ENCODE measurements around the gene PMS2.
"Not testable (repeated sequence)": the region's sequence is repeated elsewhere in the genome, so short reads cannot be mapped to it uniquely, and the experiment has no call there.

The PMS2 gene

DNA sequence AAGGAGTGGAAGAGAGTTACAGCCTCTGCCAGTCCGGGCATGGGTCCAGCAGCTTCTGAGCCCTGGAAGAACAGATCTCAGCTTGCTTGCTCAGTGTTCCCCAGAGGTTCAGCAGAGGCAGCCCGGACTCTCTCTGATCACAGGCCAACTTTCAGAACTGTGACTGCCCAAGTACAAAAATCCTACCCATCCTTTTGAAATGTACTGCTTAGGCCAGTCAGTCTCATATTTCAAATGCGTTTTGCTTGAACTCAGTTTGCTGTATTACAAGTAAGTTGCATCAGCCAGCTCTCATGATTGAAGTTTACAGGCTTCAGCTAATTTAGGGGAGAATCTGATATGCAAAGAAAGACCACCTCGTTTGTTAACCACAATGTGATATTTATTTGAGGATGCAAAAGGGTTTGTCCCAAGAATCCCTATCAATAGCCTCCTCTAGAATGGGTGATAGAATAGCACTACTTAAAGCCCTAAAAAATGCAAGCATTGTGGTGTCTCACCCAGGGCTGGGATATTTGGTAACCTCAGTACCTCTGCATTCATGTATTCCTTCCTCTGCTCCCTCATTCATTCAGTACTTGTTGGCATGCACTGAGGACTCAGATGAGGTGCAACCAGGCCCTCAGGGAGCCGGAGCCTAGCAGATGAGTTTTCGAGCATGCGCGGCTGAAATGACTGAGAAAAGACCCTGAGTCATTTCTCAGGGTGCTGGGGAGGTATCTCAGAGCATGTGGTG lies 7.2 kb upstream of the PMS2 start:
- DNase-seq: no peak

GRCh38 chr7:6012355-6013104 lies 3.7 kb upstream of the PMS2 start:
- DNase-seq: no peak

DNA sequence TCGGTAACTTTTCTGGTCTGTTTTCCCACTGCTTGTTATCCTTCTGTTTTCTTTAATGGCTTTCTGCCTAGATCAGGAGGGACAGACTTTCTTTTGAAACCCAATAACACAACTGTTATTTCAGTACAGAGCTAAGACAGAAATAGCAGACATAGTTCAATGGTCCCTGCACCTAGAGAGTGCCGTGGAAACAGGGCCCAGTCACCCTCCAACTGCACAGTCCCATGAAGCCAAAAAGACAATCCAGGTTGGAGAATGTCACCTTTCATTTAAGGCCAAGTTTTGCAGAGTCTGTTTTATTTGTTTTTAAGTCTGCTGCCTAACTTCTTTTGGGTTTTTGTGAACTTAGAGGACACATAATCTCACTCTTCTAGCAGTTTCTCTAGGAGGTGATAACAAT lies 2.7 kb upstream of the PMS2 start:
- no peak for DNase-seq

DNA sequence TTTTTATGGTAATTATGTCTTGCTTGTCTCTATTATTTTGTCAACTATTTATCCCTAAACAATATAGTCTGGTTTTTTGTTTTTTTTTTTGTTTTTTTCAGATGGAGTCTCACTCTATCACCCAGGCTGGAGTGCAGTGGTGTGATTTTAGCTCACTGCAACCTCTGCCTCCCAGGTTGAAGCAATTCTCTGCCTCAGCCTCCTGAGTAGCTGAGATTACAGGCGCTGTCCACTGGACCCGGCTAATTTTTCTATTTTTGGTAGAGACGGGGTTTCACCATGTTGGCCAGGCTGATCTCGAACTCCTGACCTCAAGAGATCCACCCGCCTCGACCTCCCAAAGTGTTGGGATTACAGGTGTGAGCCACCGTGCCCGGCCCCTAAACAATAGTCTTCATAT lies 1.5 kb upstream of the PMS2 start:
- DNase-seq: not testable (repeated sequence)

DNA sequence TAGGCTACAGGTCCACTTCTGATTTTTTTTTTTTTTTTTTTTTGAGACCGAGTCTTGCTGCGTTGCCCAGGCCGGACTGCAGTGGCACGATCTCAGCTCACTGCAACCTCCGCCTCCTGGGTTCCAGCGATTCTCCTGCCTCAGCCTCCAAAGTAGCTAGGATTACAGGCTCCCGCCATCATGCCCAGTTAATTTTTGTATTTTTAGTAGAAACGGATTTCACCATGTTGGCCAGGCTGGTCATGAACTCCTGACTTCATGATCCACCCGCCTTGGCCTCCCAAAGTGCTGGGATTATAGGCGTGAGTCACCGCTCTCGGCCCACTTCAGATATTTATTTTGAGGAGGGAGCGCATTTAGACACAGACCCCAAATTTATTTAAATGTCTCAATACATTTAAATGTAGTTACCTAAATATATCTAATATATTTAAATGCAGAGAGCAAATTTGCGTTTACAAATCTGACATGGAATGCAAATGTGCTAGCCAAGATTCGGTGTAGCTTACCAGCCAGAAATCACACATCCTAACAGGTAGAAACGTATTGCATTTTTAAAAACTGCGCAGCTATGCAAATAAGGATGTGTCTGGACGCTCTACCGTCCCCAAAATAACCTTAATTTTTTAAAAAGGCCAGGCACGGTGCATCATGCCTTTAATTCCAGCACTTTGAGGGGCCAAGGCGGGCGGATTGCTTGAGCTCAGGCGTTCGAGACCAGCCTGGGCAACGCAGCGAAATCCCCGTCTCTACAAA lies 836 bp downstream of the PMS2 start:
- DNase-seq: not testable (repeated sequence)

- DNase-seq: no peak
Observed at GRCh38 chr7:6007386-6007785, 1.5 kb downstream of the PMS2 start.

GRCh38 chr7:5997210-5997808 lies 11.5 kb downstream of the PMS2 start:
- peak; percentile 63 to 70 for DNase-seq

GRCh38 chr7:5987061-5987460 lies 21.8 kb downstream of the PMS2 start:
- not testable (repeated sequence) for DNase-seq

- not testable (repeated sequence) for DNase-seq
Observed at GRCh38 chr7:5979680-5980314, 29.1 kb downstream of the PMS2 start.

DNA sequence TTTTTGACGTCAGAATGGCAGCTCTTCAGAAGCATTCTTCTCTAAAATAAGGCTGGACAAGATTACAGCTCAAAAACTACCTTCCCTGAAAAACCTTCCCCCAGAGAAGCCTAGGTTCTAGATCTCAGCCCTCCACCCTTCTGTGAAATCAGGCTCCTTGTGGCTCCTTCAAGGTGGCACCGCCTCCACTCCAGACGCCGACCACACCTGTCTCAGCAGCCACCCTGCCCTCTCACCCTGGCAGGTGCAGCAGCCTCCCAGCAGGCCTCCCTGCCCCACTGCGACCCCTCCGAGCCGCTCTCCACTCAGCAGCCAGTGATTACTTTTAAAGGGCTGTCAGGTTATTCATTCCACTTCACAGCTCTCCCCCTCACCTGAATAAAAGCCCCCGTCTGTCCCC lies 35.3 kb downstream of the PMS2 start:
- not testable (repeated sequence) for DNase-seq

DNA sequence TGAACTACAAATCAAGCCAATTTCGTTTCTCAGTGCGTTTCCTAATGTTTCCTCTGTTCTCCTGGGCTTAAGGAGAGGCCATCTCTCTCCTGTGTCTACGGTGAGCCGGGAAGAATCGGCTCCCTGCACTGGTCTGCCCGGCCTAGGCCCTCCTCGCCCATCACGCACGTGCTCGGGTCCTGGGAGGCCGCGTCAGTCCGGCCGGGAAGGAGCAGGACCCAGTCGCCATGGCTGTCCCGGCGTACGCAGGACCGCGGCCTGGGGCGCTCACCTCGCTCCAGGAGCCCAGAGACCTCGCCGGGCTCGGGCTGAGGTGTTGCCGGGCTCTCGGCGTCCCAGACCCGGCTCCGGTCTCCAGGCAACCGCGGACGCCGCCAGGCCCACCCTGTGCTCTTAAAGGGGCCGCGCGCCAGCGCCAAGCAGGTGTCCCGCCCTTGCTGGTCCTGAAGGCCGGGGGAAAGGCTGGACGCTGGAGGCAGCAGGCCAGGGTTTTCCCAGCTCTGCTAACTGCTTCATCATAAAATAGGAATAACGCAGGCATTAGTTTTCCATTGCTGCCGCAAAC lies 38.4 kb downstream of the PMS2 start, which contains the start of gene RSPH10B:
Gene RSPH10B (minus strand): TSS at position 343 of the 565 bp plus-strand sequence. CDS start 3,573 bp downstream, outside the sequence.
- DNase-seq: not testable (repeated sequence)

GRCh38 chr7:5963810-5964209 lies 45.0 kb downstream of the PMS2 start:
- DNase-seq: not testable (repeated sequence)

DNA sequence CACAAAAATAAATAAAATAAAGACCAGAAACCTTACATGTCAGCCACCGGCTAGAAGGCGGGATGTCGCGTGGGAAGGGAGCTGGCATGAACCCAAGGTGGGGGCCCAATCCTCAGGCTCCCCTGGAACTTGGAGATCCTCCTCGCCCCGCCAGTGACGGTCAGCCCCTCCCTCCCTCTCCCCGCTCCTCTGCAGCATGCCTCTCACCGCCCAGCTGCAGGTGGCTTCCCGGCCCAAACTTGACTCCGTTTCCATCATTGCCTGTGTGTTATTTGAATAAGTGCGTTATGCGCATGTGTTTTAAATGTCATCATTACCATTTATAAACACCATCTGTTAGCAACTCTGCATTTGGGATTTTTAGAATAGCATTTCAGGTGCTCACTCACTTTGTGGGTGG lies 45.6 kb downstream of the PMS2 start:
- not testable (repeated sequence) for DNase-seq

DNA sequence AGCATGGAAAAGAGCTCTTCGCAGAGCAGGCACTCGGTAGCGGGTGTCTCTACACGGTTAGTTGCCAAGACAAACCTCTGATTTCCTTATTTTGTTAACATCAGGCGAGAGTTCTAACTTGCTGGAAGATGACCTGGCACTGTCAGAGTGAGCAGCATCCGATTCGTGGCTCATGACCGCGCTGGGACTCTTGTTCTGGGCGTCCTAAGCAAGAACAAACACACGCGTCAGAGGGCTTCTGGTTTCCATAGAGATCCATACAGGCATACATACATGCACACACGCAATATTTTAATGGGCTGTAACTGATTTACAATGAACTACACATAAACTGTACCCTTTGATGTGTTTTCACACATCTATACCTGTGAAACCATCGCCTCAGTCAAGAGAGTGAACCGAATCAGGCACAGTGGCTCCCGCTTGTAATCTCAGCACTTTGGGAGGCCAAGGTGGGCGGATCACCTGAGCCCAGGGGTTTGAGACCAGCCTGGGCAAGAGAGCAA lies 73.9 kb downstream of the PMS2 start:
- not testable (repeated sequence) for DNase-seq

- not testable (repeated sequence) for DNase-seq
Observed at GRCh38 chr7:5931905-5932644, 76.8 kb downstream of the PMS2 start.

GRCh38 chr7:5931250-5931649 lies 77.6 kb downstream of the PMS2 start:
- DNase-seq: not testable (repeated sequence)

- not testable (repeated sequence) for DNase-seq
Observed at GRCh38 chr7:5930290-5930689, 78.6 kb downstream of the PMS2 start.

- not testable (repeated sequence) for DNase-seq
Observed at GRCh38 chr7:5926263-5926870, 82.5 kb downstream of the PMS2 start.

DNA sequence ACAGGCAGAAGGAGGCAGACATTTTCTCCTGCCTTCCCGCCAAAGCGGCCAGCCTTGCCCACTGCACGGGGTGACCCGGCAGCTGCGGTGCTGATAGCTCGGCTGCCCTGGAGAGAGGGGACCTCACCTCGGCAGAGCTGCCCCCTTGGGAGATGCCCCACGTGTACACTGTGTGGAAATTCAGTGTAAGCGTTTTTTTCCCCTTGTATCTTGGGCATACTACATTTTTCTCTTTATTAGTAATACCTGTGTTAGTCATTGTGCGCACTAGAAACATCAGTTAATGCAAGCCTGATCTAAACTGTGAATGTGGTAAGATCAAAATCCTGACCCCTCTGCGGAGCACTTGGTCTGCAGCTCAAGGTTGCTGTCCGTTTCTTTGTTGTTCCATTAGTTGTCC lies 84.2 kb downstream of the PMS2 start:
- DNase-seq: not testable (repeated sequence)

DNA sequence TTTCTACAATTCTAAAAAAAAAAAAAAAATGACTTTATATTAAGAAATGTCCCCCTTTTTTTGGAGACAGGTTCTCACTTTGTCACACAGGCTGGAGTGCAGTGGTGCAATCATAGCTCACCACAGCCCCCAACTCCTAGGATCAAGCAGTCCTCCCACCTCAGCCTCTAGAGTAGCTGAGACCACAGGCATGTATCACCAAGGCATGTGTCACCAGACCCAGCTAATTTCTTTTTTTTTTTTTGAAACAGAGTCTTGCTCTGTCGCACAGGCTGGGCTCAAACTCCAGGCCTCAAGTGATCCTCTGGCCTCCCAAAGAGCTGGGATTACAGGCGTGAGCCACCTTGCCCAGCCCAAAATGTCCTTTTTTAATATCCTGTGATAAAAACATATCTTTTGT lies 84.7 kb downstream of the PMS2 start:
- DNase-seq: not testable (repeated sequence)
